Stimulated activated CD8-positive, alpha-beta memory T cell treated with anti-CD3 and anti-CD28 coated beads, Interleukin-4, amount 100 ng/mL, for 4 hours (primary cell): ENCODE data around the gene ATP10B.

Source experiments
- DNase-seq, 2 donors: peaks; one replicate each; pipeline ENCODE4 v3.0.0-alpha.2; 2020; ENCODE audit warnings: low read depth in 2 of 2, low spot score in 1 of 2

The ATP10B gene

GRCh38 chr5:160516696-160517530 is 335.1 kb downstream of the ATP10B start:
- no peak for DNase-seq

- no peak for DNase-seq
These were observed 337.1 kb downstream of the ATP10B start for GRCh38 chr5:160514866-160515265.

- no peak for DNase-seq
These were observed 337.8 kb downstream of the ATP10B start for GRCh38 chr5:160514191-160514590.

GRCh38 chr5:160513485-160513884 is 338.5 kb downstream of the ATP10B start:
- no peak for DNase-seq
